Jurkat, Clone E6-1 (cell line): ENCODE data around the gene DLGAP1.

Experiments used
- DNase-seq: peaks from one replicate; pipeline ENCODE4 v3.0.0-alpha.2; 2011; ENCODE audit warnings: low read depth, low spot score
- H3K4me3 ChIP-seq: 2 replicates; pipeline ENCODE4 v1.5.1; 2011; ENCODE audit warnings: mild to moderate bottlenecking, low read length, control low read depth, moderate library complexity

The DLGAP1 gene

GRCh38 chr18:4125627-4126230 lies 329.4 kb downstream of the DLGAP1 start:
- DNase-seq: no peak
- no peak overlapping the region for H3K4me3 ChIP-seq

GRCh38 chr18:4125224-4125623 lies 329.9 kb downstream of the DLGAP1 start:
- DNase-seq: no peak
- H3K4me3 ChIP-seq: no peak overlapping the region

GRCh38 chr18:4119813-4120212 lies 335.3 kb downstream of the DLGAP1 start:
- DNase-seq: no peak
- H3K4me3 ChIP-seq: no peak overlapping the region

GRCh38 chr18:4119127-4119648 lies 335.9 kb downstream of the DLGAP1 start:
- H3K4me3 ChIP-seq: no peak overlapping the region

GRCh38 chr18:4108016-4108415 lies 347.1 kb downstream of the DLGAP1 start:
- DNase-seq: no peak
- H3K4me3 ChIP-seq: no peak overlapping the region

More at GRCh38 chr18:4119127-4119648, 335.9 kb downstream of the DLGAP1 start:
- DNase-seq: no peak

GRCh38 chr18:4107049-4107467 lies 348.0 kb downstream of the DLGAP1 start:
- no peak for DNase-seq
- no peak overlapping the region for H3K4me3 ChIP-seq

- DNase-seq: peak; percentile 55
- H3K4me3 ChIP-seq: no peak overlapping the region
These were observed 348.6 kb downstream of the DLGAP1 start for GRCh38 chr18:4106407-4107033.

- DNase-seq: no peak
- no peak overlapping the region for H3K4me3 ChIP-seq
These were observed 352.2 kb downstream of the DLGAP1 start for GRCh38 chr18:4102901-4103300.

- DNase-seq: no peak
- H3K4me3 ChIP-seq: no peak overlapping the region
These were observed 354.1 kb downstream of the DLGAP1 start for GRCh38 chr18:4101009-4101408.

GRCh38 chr18:4096486-4096885 lies 358.6 kb downstream of the DLGAP1 start:
- H3K4me3 ChIP-seq: no peak overlapping the region
- no peak for DNase-seq

- no peak overlapping the region for H3K4me3 ChIP-seq
- no peak for DNase-seq
These were observed 361.4 kb downstream of the DLGAP1 start for GRCh38 chr18:4093676-4094075.

- no peak overlapping the region for H3K4me3 ChIP-seq
- no peak for DNase-seq
These were observed 370.7 kb downstream of the DLGAP1 start for GRCh38 chr18:4084382-4084900.

- no peak for DNase-seq
These were observed 376.9 kb downstream of the DLGAP1 start for GRCh38 chr18:4078246-4078645.

GRCh38 chr18:4077721-4078120 lies 377.4 kb downstream of the DLGAP1 start:
- no peak overlapping the region for H3K4me3 ChIP-seq
- DNase-seq: no peak

More at GRCh38 chr18:4078246-4078645, 376.9 kb downstream of the DLGAP1 start:
- H3K4me3 ChIP-seq: no peak overlapping the region

GRCh38 chr18:4077204-4077603 lies 377.9 kb downstream of the DLGAP1 start:
- H3K4me3 ChIP-seq: no peak overlapping the region
- no peak for DNase-seq

GRCh38 chr18:4074647-4075046 lies 380.5 kb downstream of the DLGAP1 start:
- H3K4me3 ChIP-seq: no peak overlapping the region
- DNase-seq: no peak

- no peak overlapping the region for H3K4me3 ChIP-seq
These were observed 385.9 kb downstream of the DLGAP1 start for GRCh38 chr18:4069183-4069582.

GRCh38 chr18:4068552-4069158 lies 386.5 kb downstream of the DLGAP1 start:
- peak; percentile 42 for DNase-seq
- no peak overlapping the region for H3K4me3 ChIP-seq

More at GRCh38 chr18:4069183-4069582, 385.9 kb downstream of the DLGAP1 start:
- no peak for DNase-seq

GRCh38 chr18:4063545-4063944 lies 391.6 kb downstream of the DLGAP1 start:
- no peak for DNase-seq
- H3K4me3 ChIP-seq: no peak overlapping the region
